ENCODE results near the gene PACS2.

The PACS2 gene

GRCh38 chr14:105353136-105353535 is 38.6 kb downstream of the PACS2 start:
- DNase-seq (ENCODE audit: low spot score), result no peak
- Histone ChIP-seq H3K4me3 (no peak overlapping the region), H3K27ac (no peak overlapping the region)
- TF ChIP-seq CTCF (IDR thresholded peaks at IDR 0.05), result no peak

- H3K27ac ChIP-seq, result no peak overlapping the region
- no peak overlapping the region for H3K4me3 ChIP-seq
- no peak for DNase-seq (ENCODE audit: low spot score)
- TF ChIP-seq CTCF (IDR thresholded peaks at IDR 0.05), result no peak
These were observed 40.0 kb downstream of the PACS2 start for GRCh38 chr14:105354541-105354940.

DNA sequence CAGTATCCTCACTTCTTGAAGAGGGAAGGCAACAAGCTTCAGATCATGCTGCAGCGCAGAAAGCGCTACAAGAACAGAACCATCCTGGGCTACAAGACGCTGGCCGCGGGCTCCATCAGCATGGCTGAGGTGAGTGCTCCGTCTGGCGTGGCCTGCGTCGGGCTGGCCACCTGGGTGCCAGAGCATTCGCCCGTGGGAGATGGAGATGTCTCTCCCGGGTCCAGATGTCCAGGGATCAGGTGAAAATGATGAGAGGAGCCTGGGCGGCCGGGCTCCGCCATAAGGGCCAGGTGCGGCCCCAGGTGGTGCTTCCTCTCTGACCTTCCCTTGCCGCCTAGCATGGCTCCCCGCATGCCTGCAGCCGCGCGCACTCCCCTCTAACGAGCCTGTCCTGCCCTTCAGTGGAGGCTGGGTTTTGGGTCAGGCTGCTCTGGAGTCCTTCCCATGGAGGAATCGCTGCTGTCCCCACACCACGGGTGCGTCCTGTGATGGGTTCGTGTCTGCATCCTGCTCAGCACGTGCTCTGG is 40.6 kb downstream of the PACS2 start:
- Histone ChIP-seq H3K27ac (no peak overlapping the region), H3K4me3 (no peak overlapping the region)
- no peak for TF ChIP-seq CTCF (IDR thresholded peaks at IDR 0.05)
- DNase-seq (ENCODE audit: low spot score), result no peak

GRCh38 chr14:105355850-105356604 is 41.5 kb downstream of the PACS2 start:
- no peak for DNase-seq (ENCODE audit: low spot score)
- Histone ChIP-seq H3K27ac (no peak overlapping the region), H3K4me3 (no peak overlapping the region)
- TF ChIP-seq CTCF (IDR thresholded peaks at IDR 0.05), result no peak

- no peak for DNase-seq (ENCODE audit: low spot score)
- no peak overlapping the region for H3K4me3 ChIP-seq
- no peak for TF ChIP-seq CTCF (IDR thresholded peaks at IDR 0.05)
- H3K27ac ChIP-seq, result no peak overlapping the region
These were observed 42.4 kb downstream of the PACS2 start for GRCh38 chr14:105356927-105357326.

DNA sequence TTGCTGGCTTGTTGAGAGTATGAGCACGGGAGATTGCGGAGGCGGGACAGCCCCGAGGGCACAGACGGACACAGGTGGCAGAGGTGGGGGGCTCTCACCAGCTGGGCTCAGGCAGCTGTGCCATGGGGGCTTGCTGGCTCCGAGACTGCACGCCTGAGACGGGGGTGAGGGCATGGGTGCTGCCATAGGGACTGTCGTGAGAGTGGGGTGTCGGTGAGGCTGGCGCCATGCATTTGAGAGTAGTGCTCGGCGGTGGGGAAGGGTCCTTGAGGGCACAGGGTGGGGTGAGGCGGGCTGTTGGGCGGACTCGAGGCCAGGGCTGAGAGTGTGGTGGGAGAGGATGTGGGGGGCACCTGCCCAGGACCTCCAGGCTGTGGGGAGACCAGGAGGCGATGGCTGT is 43.1 kb downstream of the PACS2 start:
- DNase-seq (ENCODE audit: low spot score), result no peak
- TF ChIP-seq CTCF (IDR thresholded peaks at IDR 0.05), result no peak
- no peak overlapping the region for H3K27ac ChIP-seq
- no peak overlapping the region for H3K4me3 ChIP-seq
